SKM-1 (cell line): ENCODE measurements around the gene B4GALT2.

Experiments
- DNase-seq: peaks from one replicate; lab custom pipeline; 2025; ENCODE audit not compliant: unreplicated experiment; lab: John Stamatoyannopoulos, UW

The B4GALT2 gene

DNA sequence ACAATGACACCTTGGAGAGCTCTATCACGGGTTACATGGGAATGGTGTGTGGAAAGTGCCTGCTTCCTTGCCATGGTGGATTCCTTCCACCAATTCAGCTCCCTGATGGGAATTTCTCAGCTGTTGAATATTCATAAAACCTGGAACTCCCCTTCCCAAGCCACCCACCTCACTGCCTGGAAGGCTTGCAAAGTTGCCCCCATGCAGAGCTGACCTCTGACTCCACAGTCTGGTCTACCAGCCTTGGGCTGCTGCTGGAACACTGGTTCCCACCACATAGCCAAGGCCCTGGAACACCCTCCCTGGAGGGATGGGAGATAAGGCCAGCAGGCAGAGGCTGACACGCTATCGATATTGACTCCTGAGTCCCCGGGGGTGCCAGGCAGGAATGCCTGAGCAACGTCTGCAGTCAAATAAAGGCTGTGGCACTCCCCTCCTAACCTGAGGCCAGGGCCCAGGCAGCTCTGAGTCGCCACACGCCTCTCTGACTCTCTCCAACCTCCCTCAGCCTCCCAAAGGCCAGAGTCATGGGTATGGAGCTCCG lies 21.2 kb downstream of the B4GALT2 start:
- no peak for DNase-seq

DNA sequence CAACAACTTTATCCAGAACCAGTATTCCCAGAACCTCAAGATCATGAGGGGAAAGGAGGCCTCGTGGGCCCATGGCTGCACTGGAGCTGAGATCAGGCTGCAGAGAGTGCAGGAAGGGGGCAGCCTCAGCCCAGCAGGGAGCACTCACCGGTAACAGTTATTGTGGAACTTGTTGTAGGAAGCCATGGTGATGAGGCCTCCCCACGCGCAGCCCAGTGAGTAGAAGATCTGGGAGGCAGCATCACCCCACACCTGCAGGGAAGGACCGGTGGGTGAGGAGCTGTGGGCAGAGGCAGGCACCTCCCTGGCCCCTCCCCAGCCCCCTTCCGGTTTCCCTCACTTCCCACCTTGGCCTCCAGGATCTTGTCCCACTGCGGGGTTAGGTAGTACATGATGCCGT lies 23.2 kb downstream of the B4GALT2 start:
- no peak for DNase-seq

DNA sequence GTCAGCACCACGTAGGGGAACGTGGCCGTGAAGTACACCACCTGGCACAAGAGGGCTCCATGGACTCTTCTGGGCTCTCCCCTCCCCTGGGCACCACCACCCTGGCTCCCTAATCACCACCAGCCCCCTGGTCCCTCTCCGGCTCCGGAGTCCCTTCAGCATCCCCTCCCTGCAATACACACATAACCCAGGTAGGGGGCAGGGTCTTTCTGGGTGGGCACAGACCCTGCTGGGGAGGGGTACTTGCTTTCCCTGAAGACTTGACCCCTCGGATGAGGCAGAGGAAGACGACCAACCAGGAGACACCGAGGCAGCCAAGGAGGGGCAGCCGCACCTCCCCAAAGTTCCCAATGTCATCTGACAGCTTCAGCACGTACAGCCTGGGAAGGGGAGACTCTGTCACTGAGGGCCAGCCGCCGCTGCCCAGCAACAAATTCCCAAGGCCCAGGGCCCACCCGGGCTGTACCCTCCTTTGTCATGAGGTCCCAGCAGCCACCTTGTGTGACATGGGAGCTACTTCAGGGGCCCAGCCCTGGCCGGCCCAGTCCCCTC lies 23.7 kb downstream of the B4GALT2 start:
- no peak for DNase-seq

DNA sequence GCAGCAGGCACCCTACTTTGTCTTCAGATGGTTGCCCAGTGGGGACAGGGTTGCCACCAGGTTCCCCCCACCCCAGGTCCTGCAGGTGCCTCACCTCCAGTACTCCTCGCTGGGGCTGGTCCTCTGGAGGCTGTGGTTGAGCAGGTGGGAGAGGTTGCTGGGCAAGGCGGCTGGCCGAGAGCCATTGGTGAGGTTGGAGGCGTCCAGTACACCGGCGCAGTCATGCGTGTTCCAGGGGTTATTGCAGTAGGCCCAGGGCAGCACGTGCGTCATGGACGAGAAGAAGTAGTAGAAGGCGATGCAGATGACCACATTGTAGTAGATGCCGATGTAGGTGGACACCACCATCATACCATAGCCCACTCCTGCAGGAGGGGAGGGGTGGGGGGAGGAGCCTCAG lies 29.2 kb downstream of the B4GALT2 start:
- no peak for DNase-seq

DNA sequence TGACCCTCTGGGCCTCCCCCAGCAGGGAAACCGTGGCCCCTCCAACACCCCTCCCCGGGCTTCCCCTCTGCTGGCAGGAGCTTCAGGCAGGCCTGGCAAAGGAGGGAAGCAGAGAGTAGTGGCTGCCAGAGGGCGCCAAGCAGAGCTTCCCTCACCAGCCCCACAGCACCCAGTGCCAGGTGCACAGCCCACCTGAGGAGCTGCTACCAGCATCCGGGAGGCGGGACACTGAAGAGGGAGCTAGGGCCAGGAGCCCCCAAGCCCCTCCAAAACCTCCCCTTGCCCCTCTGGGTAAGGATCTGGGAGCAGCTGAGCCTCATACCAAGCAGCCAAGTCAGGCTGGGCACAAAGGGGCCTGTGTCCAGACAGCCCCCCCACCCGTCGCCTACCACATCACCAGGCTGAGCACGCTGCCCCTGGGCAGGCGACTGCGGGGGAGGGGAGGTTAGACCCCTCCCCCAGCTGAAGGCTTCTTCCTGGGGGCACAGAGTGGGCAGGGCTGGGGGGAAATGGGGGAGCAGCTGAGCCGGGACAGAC lies 32.0 kb downstream of the B4GALT2 start:
- DNase-seq: no peak

DNA sequence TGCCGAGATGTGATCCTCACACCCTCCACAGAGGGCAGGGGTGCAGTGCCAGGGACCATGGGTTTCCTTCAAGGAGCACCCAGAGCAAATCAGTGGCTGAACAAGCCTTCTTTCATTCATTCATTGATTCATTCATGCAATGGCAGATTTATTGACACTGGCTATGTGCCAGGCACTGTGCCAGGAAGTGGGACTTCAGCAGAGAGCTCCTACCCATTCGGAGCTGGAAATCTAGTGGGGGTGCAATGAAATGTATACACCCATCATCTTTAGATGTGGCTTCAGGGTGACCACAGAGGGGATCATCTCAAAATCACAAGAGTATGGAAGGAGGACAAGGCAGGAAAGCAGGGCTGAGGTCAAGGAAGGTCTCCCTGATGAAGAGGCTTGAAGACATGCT lies 33.4 kb downstream of the B4GALT2 start:
- no peak for DNase-seq

DNA sequence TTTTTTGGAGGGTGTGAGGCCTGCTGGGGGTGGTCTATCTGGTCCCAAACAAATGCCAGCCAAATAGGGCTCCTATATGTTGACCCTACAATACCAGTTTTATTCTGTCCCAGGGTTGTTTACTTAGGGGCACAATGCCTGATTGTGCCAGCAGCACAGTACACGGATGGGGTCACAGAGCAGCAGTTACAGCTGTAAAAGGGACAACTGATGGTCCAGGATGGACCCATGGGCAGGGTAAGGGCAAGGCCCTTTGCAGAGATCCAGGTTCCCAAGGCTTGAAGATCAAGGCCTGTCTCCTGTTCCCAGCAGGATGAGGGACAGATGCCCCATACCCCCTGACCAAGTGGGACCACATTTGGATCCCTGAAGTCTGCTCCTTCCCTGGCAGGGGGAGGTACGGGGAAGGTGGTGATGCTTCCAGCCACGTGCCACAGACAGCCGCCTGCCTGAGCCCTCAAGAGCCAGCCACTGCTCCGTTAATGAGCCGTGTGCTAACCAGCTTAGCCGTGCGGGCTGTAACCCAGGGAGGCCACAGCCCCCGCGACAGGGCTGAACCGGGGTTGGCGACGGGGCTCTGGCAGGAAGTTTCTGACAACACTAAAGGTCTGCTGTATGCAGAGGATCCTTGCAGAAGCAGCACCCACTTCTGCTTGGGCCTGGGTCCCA lies 34.1 kb downstream of the B4GALT2 start:
- DNase-seq: no peak

DNA sequence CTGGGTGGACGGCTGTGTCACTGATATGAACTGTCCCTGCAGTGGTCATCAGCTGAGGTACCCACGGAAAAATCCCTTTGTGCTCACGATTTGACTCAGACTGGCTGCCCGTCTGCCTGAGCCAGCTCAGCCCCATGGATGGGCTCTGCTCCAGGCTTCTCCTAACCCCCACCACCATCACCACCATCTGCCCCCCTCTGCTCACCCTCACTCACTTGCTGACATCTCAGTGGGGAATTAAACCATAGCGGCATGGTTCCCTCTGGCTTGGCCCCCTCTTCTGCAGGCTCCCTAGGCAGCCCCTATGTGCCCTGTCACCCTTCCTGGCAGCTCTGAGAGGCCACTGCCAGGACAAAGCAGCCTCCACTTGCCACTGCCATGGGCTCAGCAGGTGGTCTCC lies 34.9 kb downstream of the B4GALT2 start:
- DNase-seq: no peak

DNA sequence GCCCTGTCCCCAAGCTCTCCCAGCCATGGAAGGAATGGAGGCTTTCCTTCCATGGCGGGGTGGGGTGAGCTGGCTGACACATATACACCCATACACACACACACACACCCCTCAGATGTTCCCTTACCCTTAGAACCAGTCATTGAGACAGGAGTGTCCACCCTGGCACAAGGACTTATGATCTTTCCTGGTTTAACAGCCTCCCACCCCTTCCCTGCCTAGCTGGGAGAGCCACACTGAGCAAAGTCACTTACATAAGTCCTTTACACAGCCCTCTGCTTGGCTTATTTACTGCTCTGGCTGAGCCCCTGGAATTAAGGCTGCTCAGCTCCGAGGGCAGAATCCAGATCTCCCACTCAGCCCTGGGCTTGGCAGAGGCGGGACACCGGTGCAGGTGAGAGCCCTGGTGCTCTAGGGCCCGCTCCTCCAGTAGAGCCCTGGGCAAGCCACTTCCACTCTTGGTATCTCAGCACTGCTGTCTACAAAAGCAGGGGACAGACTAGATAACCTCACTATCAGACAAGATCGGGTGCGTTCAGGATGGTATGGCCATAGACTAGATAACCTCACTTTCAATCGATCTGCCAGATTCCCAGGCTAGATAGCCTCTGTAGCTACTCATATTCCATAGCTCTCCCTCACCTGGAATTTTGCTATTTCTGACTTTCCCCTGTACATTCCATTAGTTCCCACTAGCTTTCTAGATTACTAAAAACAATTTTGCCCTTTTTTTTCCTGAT lies 35.5 kb downstream of the B4GALT2 start:
- no peak for DNase-seq

DNA sequence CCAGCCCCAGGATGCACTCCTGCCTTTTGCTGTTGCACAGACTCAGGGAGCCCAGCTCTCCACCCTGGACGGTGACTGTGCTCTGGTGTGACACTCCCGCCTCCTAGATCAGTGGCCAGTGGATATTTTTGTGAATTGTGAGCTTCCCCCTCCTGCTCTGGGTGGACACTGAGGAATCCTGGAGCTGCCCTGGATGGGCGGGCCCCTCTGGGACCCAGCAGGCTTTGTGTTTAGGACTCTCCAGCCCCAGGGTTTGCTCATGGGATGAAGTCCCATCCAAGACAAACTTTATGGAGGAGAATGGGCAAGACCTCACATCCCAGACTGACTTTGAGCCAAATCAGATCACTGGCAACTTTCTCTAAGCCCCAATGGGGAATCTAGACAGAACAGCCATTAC lies 36.2 kb downstream of the B4GALT2 start:
- DNase-seq: no peak

DNA sequence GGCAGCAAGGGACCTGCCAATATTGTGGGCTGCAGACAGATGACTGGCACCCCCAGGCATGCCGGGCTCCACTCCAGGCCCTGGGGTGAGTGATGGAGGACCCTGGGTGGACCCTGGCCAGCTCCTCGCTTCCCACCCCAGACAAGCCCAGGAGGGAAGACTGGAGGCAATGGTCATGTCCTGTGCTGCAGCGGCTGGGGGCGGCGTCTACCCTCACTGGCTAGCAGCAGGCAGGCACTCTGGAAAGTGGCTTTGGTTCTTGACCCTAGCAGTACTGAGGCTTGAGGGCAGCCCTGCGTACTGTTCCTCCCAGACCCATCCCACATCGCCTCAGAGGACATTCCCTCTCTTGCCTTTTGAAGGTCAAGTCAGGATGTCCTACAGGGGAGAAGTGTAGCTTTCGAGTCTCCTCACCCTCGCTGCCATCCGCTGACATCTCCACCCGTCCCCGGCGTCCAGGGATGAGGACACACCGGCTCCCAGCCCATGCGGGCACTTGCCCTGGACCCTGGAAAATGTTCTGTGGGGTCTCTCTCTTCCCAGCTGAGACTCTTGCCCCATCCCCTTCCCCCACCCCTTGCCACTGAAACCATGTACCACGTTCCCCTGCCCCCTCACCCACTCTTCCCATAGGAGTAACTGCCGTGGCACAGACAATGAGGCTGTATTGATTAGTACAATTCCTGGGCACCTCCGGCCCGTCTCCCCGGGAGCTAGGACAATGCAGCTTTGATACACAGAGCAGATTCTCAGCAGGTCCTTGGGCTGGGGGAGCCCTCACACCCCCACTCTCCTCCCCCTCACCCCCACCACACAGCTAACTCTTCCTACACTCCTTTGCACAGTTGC lies 37.3 kb downstream of the B4GALT2 start:
- DNase-seq: no peak

DNA sequence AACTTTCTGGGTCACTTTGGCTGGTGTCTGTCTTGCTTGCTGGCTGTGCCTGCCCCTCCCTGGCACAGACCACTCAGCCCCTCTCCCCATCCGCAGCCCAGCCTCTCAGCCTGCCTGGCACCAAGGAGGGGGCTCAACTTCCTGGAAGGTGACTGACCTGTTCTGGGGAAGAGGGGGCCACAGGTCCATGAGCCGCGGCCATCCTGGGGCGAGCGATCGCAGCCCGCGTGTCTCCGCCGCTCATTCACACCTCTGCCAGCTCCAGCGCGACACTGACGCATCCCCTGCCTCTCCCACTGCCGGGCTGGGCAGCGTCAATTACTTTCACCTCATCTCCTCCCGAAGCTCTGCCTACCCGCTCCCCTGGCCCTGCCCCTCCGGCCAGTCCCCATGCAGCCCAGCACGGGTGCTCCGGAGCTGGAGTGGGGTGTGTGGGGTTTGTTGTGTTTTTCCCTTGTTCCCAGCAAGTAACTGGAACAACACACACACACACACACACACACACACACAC lies 37.9 kb downstream of the B4GALT2 start:
- DNase-seq: no peak

DNA sequence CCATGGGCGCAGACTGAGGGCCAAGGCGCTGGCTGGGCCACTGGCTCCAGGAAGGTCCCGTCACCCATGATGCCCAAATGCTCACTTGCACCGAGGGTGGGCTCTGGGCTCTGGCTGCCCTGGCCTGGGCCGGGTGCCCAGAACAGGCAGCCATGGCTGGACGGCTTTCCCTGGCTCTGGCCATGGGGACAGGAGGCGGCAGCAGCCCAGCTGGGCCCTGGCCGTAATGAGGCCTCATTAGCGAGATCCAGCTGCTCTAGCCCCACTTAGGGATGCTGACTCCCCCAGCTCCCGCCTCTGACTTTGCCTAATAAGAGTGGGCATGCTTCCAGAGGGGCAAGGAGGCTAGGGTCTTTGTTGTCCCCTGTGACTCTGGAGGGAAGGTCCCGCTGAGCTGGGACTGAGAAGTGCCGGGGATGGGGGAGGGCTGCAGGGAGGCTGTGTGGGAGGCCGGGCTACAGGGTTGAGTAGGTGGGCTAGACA lies 40.5 kb downstream of the B4GALT2 start:
- DNase-seq: no peak

DNA sequence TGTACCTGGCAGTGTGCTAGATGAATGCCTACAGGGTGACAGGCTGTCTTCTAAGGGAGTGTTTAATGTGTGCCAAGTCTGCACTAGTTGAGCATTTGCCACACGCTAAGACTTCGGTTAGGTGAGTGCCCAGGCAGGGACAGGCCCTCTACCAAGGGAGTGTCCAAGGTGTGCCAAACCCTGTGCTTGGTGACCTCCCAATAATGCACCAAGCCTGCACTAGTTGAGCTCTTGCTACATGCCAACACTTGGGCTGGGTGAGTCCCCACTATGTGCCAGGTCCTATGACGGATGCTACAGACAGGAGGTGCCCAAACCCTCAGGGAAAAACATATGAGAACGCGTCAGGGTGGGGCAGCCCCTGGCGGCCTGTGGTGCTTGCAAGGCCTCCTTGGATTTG lies 41.5 kb downstream of the B4GALT2 start:
- no peak for DNase-seq

DNA sequence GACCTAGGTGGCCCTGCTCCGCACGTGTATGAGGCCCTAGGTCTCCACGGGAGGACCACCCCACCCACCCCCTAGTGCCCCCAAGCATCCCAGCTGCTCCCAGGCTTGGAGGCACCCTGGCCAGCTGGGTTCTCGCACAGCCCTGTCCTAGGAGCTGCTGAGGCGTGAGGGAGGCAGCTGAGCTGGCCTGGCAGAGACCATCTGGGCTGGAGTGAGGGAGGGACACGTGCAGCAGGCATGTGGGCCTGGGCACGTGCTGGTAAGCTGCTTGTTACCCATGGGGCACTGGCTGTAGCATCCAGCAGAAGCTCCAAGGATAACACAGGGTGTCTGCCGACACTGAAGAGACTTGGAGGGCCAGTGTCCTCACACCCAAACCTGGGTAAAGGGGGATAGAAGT lies 42.1 kb downstream of the B4GALT2 start:
- DNase-seq: no peak

DNA sequence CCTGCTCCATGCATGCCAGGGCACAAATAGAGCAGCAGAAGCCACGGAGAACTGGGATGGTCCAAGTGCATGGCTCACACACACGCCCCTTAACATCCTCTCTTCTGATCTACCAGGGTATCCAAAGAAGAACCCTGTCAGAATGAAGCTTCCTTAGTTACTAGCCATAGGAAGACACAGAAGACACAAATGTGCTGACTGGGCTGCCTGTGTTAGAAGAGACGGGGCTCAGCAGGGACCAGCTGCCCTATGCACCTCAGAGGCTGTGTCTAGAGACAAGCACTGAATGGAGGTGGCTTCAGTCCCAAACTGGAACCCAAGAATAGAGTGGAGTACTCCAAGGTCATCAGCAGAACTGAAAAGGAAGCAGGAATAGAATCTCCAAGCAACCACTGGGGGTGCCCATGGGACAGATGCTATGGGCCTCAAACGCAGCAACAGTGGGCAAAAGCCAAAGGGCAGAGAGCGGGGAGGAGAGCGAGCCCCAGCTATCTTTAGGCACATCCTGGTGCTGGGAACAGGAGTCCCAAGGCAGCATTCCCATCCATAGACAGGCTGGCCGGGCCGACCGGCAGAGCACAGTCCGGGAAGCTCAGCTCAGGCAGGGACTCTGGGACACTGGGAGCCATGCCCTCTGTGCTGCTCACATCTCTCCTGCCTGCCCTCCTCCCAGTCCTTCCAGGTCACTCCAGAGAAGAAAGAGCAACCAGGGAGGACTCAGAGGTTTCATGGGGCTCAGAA lies 42.7 kb downstream of the B4GALT2 start:
- DNase-seq: no peak

DNA sequence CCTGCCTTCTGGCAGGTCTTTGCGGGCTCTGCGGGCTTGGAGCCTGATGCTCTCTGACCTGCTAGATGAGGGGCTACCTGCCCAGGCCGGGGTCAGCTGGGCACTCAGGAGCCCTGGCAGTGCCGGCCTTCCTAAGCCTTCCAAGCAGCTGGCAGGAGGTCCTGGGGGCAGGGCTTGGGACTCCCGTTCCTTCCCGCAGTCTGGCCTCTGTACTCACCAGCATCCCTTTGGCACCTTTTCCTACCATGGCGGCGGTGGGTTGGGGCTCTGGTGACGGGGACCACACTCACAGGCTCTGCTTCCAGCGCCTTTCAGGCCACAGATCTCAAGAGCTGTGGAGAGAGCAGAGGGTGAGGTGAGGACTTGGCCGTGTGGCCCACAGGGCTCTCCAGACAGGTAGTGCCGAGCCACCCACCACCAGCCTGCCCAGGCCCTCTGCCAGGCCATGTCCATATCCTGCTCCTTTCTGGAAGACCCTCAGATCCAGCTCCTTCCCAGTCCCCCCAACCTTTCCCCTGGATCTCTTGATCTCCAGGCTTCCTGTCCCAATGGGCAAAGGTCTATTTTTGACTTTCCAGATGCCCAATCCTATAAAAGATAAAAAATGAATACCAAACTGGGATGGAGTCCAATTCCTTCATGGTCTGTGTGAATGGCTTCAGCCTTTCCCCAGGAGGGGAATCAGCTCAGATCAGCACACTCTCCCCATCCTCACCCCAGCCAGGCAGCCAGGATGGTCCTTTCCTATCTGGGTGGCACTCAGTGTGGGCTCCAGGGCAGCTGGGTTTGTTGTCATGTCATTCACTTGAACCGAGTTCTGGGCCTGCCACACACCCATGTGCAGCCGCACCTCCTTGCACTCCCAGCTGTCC lies 45.3 kb downstream of the B4GALT2 start:
- no peak for DNase-seq

DNA sequence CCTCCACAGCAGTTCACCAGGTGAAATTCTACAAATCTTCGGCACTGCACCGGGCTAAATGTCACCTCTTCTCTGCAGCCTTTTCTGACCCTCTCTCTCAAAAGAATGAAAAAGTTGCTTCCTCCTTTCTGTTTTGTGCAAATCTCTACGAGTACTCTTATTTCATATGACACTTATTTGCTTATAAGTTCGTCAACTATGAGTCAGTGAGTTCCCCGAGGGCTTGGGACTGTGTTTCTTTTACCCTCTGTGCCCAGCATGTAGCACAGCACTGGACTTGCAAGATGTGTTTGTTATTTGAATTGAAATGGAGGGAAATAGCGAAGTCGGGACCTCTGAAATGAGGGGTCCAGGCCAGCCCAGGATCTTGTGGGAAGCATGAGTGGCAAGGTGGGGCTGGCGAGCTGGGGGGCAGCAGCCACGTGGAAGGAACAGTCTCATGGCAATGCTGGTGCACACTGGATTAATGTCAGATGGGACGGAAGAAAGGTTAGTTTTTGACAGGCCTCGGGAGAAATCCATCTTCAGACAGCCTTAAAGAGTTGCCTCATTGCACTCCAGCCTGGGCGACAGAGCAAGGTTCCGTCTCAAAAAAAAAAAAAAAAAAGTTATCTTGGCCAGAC lies 46.0 kb downstream of the B4GALT2 start:
- no peak for DNase-seq

DNA sequence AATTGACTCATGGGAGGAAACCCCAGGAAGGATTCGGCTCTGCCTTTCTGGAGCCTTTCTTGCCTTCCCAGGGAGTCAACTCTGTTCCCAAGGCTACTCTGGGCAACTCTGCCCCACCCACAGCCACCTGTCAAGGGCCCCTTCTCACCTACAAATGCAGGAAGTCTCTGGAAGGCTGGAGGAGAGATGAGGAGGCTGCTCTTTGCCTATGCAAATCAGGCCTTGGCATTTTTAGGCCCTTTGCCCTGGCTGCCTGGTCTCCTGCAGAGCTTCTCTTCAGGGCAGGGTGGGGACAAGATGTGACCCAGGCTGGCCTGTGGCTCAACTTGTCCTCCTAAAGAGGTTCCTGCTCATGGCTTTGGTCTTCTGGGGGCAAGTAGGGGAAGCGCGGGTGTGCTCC lies 46.8 kb downstream of the B4GALT2 start:
- DNase-seq: no peak
